Measurements from ENCODE around the gene MAPK13.
"Not testable (repeated sequence)": the region's sequence is repeated elsewhere in the genome, so short reads cannot be mapped to it uniquely, and the experiment has no call there.

The MAPK13 gene

GRCh38 chr6:36128793-36129192 lies 1.5 kb upstream of the MAPK13 start:
- DNase-seq = no peak

GRCh38 chr6:36129334-36129733 lies 979 bp upstream of the MAPK13 start:
- DNase-seq = not testable (repeated sequence)

GRCh38 chr6:36130667-36131510 lies 576 bp downstream of the MAPK13 start:
- DNase-seq = peak; percentile 64

GRCh38 chr6:36131511-36132245 lies 1.4 kb downstream of the MAPK13 start:
- peak; percentile 82 for DNase-seq

- DNase-seq = no peak
These were observed 2.1 kb downstream of the MAPK13 start for GRCh38 chr6:36132246-36132895.

- DNase-seq = no peak
These were observed 2.8 kb downstream of the MAPK13 start for GRCh38 chr6:36133148-36133547.

- DNase-seq = no peak
These were observed 3.6 kb downstream of the MAPK13 start for GRCh38 chr6:36133912-36134311.

GRCh38 chr6:36135053-36135731 lies 4.9 kb downstream of the MAPK13 start:
- no peak for DNase-seq

GRCh38 chr6:36136034-36136433 lies 5.7 kb downstream of the MAPK13 start:
- no peak for DNase-seq

GRCh38 chr6:36136551-36136950 lies 6.2 kb downstream of the MAPK13 start:
- DNase-seq = no peak

- no peak for DNase-seq
These were observed 8.4 kb downstream of the MAPK13 start for GRCh38 chr6:36138667-36139066.

- DNase-seq = no peak
These were observed 9.1 kb downstream of the MAPK13 start for GRCh38 chr6:36139431-36139830.

- DNase-seq = no peak
These were observed 9.8 kb downstream of the MAPK13 start for GRCh38 chr6:36139991-36140710.

- no peak for DNase-seq
These were observed 10.8 kb downstream of the MAPK13 start for GRCh38 chr6:36141091-36141490.

- no peak for DNase-seq
These were observed 11.6 kb downstream of the MAPK13 start for GRCh38 chr6:36141961-36142360.

- no peak for DNase-seq
These were observed 12.9 kb downstream of the MAPK13 start for GRCh38 chr6:36142971-36143838.

GRCh38 chr6:36145495-36145894 lies 15.2 kb downstream of the MAPK13 start:
- DNase-seq = no peak

- DNase-seq = no peak
These were observed 17.0 kb downstream of the MAPK13 start for GRCh38 chr6:36147294-36147693.

GRCh38 chr6:36149476-36149875 lies 19.2 kb downstream of the MAPK13 start:
- DNase-seq = no peak

- DNase-seq = no peak
These were observed 20.0 kb downstream of the MAPK13 start for GRCh38 chr6:36150283-36150682.

- DNase-seq = no peak
These were observed 24.0 kb downstream of the MAPK13 start for GRCh38 chr6:36154286-36154685.

Data from activated CD4-positive, alpha-beta T cell treated with anti-CD3 and anti-CD28 coated beads, Interleukin-2, amount 50 U/mL, for 16 hours (primary cell).